ENCODE measurements around the gene TOR3A.

TOR3A gene

DNA sequence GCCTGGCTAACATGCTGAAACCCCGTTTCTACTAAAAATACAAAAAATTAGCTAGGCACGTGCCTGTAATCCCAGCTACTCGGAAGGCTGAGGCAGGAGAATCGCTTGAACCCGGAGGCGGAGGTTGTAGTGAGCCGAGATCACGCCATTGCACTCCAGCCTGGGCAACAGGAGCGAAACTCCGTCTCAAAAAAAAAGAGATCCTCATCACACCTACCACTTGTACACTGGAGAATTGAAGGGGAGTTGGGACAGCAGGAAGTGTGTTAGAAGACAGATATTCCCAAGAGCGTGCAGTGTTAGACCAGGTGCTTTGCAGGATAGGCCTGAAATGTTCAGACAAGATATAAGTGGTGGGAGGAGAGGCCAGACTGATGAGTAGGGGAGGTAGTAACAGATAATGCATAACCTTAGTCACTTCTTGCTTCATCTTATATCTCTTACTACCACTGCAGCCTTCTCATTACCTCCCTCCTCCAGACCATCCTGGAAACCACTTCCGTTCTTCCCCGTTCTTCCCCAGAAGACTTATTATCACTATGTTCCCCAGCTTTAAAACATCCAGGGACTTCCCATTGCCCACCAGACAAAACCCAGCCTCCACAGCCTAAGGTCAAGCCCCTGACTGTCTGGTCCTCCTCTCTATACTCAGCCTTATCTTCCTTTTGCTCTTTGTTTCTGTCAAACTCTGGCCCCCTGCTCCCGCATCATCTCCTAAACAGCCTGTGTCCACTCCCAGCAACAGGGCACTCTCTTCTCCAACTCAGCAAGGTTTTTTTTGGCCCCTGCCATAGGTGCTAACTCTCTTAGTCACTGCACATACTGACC, 34.8 kb upstream of the TOR3A start:
- Histone ChIP-seq H3K9me3 (ENCODE audit: control insufficient read depth in 1 of 2, low read length in 2 of 2) (no peaks in the 10 kb centered on the region), H3K36me3 (ENCODE audit: control insufficient read depth in 1 of 2, insufficient read depth in 2 of 2, low read length in 2 of 2) (peaks cover 0 to 6% of the 10 kb centered on the region in 2 donors), H3K4me1 (ENCODE audit: control insufficient read depth in 1 of 2, insufficient read depth in 2 of 2, low read length in 2 of 2) (no peaks in the 10 kb centered on the region), H3K27me3 (ENCODE audit: control insufficient read depth in 1 of 2, insufficient read depth in 2 of 2, low read length in 2 of 2) (no peaks in the 10 kb centered on the region), H3K9ac (ENCODE audit: low read depth in 1 of 2, low read length in 2 of 2) (no peak overlapping the region), H3K4me3 (ENCODE audit: low read depth in 1 of 2, low read length in 2 of 2) (no peak overlapping the region), H3K27ac (ENCODE audit: low read depth, low read length) (no peak overlapping the region)

DNA sequence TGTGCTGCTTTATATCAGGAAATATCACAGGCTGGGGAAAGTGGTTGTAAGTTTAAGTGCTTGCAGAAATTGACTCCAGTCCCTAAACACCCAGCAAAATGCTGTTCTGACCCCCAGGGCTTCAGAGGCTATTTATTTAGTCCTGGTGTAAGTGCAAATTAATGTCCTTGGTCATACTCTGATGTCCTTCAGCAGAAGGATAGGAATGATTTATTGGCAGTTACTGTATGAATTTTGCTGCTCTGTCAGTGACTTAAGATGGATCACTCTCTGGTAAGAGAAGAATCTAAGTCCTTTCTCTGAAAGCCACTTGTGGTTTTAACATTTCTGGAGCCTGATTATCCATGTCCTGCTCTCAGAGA, 34.3 kb upstream of the TOR3A start:
- Histone ChIP-seq H3K9ac (ENCODE audit: low read depth in 1 of 2, low read length in 2 of 2) (no peak overlapping the region), H3K27ac (ENCODE audit: low read depth, low read length) (no peak overlapping the region), H3K4me3 (ENCODE audit: low read depth in 1 of 2, low read length in 2 of 2) (no peak overlapping the region), H3K4me1 (ENCODE audit: control insufficient read depth in 1 of 2, insufficient read depth in 2 of 2, low read length in 2 of 2) (no peaks in the 10 kb centered on the region), H3K9me3 (ENCODE audit: control insufficient read depth in 1 of 2, low read length in 2 of 2) (no peaks in the 10 kb centered on the region), H3K36me3 (ENCODE audit: control insufficient read depth in 1 of 2, insufficient read depth in 2 of 2, low read length in 2 of 2) (peaks cover 0 to 6% of the 10 kb centered on the region in 2 donors), H3K27me3 (ENCODE audit: control insufficient read depth in 1 of 2, insufficient read depth in 2 of 2, low read length in 2 of 2) (no peaks in the 10 kb centered on the region)

- H3K4me3 ChIP-seq (ENCODE audit: low read depth in 1 of 2, low read length in 2 of 2): no peak overlapping the region
- no peak overlapping the region for H3K27ac ChIP-seq (ENCODE audit: low read depth, low read length)
- H3K36me3 ChIP-seq (ENCODE audit: control insufficient read depth in 1 of 2, insufficient read depth in 2 of 2, low read length in 2 of 2): peaks cover 0 to 6% of the 10 kb centered on the region in 2 donors
- no peaks in the 10 kb centered on the region for H3K27me3 ChIP-seq (ENCODE audit: control insufficient read depth in 1 of 2, insufficient read depth in 2 of 2, low read length in 2 of 2)
- no peak overlapping the region for H3K9ac ChIP-seq (ENCODE audit: low read depth in 1 of 2, low read length in 2 of 2)
- H3K4me1 ChIP-seq (ENCODE audit: control insufficient read depth in 1 of 2, insufficient read depth in 2 of 2, low read length in 2 of 2): no peaks in the 10 kb centered on the region
- H3K9me3 ChIP-seq (ENCODE audit: control insufficient read depth in 1 of 2, low read length in 2 of 2): no peaks in the 10 kb centered on the region
Observed at GRCh38 chr1:179048339-179049124, 33.3 kb upstream of the TOR3A start.

GRCh38 chr1:179052776-179053175, 29.1 kb upstream of the TOR3A start:
- Histone ChIP-seq H3K4me1 (ENCODE audit: control insufficient read depth in 1 of 2, insufficient read depth in 2 of 2, low read length in 2 of 2) (no peaks in the 10 kb centered on the region), H3K27me3 (ENCODE audit: control insufficient read depth in 1 of 2, insufficient read depth in 2 of 2, low read length in 2 of 2) (no peaks in the 10 kb centered on the region), H3K36me3 (ENCODE audit: control insufficient read depth in 1 of 2, insufficient read depth in 2 of 2, low read length in 2 of 2) (peaks cover 10 to 30% of the 10 kb centered on the region in 2 donors), H3K4me3 (ENCODE audit: low read depth in 1 of 2, low read length in 2 of 2) (no peak overlapping the region), H3K9ac (ENCODE audit: low read depth in 1 of 2, low read length in 2 of 2) (no peak overlapping the region), H3K9me3 (ENCODE audit: control insufficient read depth in 1 of 2, low read length in 2 of 2) (peaks cover 0 to 3% of the 10 kb centered on the region in 2 donors), H3K27ac (ENCODE audit: low read depth, low read length) (no peak overlapping the region)

DNA sequence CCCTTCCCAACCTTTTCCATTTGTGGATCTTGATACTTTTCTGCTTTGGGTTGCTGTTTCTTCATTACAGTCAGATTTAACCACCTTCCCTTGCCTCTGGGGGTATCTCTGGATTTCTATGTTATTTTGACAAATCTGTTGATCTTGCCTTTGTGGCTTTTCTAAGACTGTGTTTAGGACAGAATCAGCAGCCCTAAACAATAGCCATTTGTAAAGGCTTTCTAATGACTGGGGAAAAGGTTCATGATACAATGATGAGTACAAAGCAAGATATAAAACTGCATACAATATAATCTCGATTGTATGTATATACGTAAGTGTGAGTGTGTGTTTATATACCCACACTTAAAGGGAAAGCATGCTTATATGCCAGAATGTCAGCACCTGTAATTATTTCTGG, 28.4 kb upstream of the TOR3A start:
- no peaks in the 10 kb centered on the region for H3K4me1 ChIP-seq (ENCODE audit: control insufficient read depth in 1 of 2, insufficient read depth in 2 of 2, low read length in 2 of 2)
- H3K27me3 ChIP-seq (ENCODE audit: control insufficient read depth in 1 of 2, insufficient read depth in 2 of 2, low read length in 2 of 2): no peaks in the 10 kb centered on the region
- peaks cover 10 to 34% of the 10 kb centered on the region in 2 donors for H3K36me3 ChIP-seq (ENCODE audit: control insufficient read depth in 1 of 2, insufficient read depth in 2 of 2, low read length in 2 of 2)
- peaks cover 0 to 3% of the 10 kb centered on the region in 2 donors for H3K9me3 ChIP-seq (ENCODE audit: control insufficient read depth in 1 of 2, low read length in 2 of 2)
- no peak overlapping the region for H3K4me3 ChIP-seq (ENCODE audit: low read depth in 1 of 2, low read length in 2 of 2)
- no peak overlapping the region for H3K9ac ChIP-seq (ENCODE audit: low read depth in 1 of 2, low read length in 2 of 2)
- no peak overlapping the region for H3K27ac ChIP-seq (ENCODE audit: low read depth, low read length)

- no peak overlapping the region for H3K9ac ChIP-seq (ENCODE audit: low read depth in 1 of 2, low read length in 2 of 2)
- no peak overlapping the region for H3K27ac ChIP-seq (ENCODE audit: low read depth, low read length)
- H3K36me3 ChIP-seq (ENCODE audit: control insufficient read depth in 1 of 2, insufficient read depth in 2 of 2, low read length in 2 of 2): peaks cover 10 to 31% of the 10 kb centered on the region in 2 donors
- H3K27me3 ChIP-seq (ENCODE audit: control insufficient read depth in 1 of 2, insufficient read depth in 2 of 2, low read length in 2 of 2): no peaks in the 10 kb centered on the region
- H3K9me3 ChIP-seq (ENCODE audit: control insufficient read depth in 1 of 2, low read length in 2 of 2): peaks cover 0 to 3% of the 10 kb centered on the region in 2 donors
- H3K4me1 ChIP-seq (ENCODE audit: control insufficient read depth in 1 of 2, insufficient read depth in 2 of 2, low read length in 2 of 2): no peaks in the 10 kb centered on the region
- H3K4me3 ChIP-seq (ENCODE audit: low read depth in 1 of 2, low read length in 2 of 2): no peak overlapping the region
Observed at GRCh38 chr1:179055937-179056336, 25.9 kb upstream of the TOR3A start.

- H3K9ac ChIP-seq (ENCODE audit: low read depth in 1 of 2, low read length in 2 of 2): no peak overlapping the region
- H3K9me3 ChIP-seq (ENCODE audit: control insufficient read depth in 1 of 2, low read length in 2 of 2): peaks cover 0 to 3% of the 10 kb centered on the region in 2 donors
- H3K27ac ChIP-seq (ENCODE audit: low read depth, low read length): no peak overlapping the region
Observed at GRCh38 chr1:179058487-179059483, 23.1 kb upstream of the TOR3A start.

DNA sequence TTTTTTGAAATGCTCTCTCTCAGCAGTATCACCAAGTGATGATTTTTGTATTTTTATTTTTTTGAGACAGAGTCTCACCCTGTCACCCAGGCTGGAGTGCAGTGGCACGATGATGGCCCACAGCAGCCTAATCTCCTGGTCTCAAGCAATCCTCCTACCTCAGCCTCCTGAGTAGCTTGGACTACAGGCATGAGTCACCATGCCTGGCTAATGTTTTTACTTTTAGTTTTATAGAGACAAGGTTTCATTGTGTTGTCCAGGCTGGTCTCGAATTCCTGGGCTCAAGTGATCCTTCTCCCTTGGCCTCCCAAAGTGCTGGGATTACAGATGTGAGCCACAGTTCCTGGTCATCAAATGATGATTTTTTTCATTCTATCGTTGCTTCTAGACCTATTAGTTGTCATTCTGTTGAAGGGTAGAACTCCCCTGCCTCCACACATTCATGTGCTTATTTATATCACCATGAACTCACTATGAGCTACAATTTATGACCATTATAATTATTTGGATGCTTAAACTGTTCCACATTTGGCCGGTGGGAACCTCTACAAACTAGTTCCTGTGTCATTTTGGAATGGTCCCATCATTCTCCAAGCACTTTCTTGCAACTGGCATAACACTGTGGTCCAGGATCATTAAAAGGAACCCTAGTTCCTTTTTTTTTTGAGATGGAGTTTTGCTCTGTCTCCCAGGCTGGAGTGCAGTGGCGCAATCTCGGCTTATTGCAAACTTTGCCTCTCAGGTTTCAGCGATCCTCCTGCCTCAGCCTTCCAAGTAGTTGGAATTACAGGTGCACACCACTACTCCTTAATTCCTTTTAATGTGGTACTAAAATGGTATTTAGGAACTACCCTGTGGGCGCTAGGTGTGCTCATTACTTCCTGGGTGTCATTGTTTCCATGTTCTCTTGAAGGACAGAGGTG, 20.2 kb upstream of the TOR3A start:
- H3K9ac ChIP-seq (ENCODE audit: low read depth in 1 of 2, low read length in 2 of 2): no peak overlapping the region
- peaks cover 13 to 48% of the 10 kb centered on the region in 2 donors for H3K36me3 ChIP-seq (ENCODE audit: control insufficient read depth in 1 of 2, insufficient read depth in 2 of 2, low read length in 2 of 2)
- H3K4me3 ChIP-seq (ENCODE audit: low read depth in 1 of 2, low read length in 2 of 2): no peak overlapping the region
- H3K9me3 ChIP-seq (ENCODE audit: control insufficient read depth in 1 of 2, low read length in 2 of 2): peaks cover 0 to under 1% of the 10 kb centered on the region in 2 donors
- H3K27ac ChIP-seq (ENCODE audit: low read depth, low read length): no peak overlapping the region
- no peaks in the 10 kb centered on the region for H3K4me1 ChIP-seq (ENCODE audit: control insufficient read depth in 1 of 2, insufficient read depth in 2 of 2, low read length in 2 of 2)
- H3K27me3 ChIP-seq (ENCODE audit: control insufficient read depth in 1 of 2, insufficient read depth in 2 of 2, low read length in 2 of 2): no peaks in the 10 kb centered on the region

More at GRCh38 chr1:179058487-179059483, 23.1 kb upstream of the TOR3A start:
- Histone ChIP-seq H3K4me3 (ENCODE audit: low read depth in 1 of 2, low read length in 2 of 2) (no peak overlapping the region), H3K27me3 (ENCODE audit: control insufficient read depth in 1 of 2, insufficient read depth in 2 of 2, low read length in 2 of 2) (no peaks in the 10 kb centered on the region), H3K4me1 (ENCODE audit: control insufficient read depth in 1 of 2, insufficient read depth in 2 of 2, low read length in 2 of 2) (no peaks in the 10 kb centered on the region), H3K36me3 (ENCODE audit: control insufficient read depth in 1 of 2, insufficient read depth in 2 of 2, low read length in 2 of 2) (peaks cover 14 to 45% of the 10 kb centered on the region in 2 donors)

DNA sequence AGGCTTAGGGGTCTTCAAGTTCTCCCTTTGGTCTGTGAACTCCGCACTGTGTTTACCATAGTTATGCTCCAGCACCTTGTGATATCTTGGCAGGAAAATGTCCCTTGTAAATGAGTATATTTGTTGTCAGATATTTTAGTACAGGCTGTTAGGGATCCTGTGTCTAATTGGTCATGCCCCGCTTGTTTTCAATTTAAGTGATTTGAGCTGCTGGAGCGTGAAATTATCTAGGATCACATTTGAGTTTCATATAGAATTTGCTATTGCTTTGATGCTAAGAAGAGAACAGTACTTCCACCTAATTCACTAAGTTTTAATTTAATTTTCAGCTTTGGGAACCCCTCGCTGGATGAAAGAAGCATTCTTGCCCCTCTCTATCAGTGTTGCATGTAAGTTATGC, 15.4 kb upstream of the TOR3A start:
- H3K27me3 ChIP-seq (ENCODE audit: control insufficient read depth in 1 of 2, insufficient read depth in 2 of 2, low read length in 2 of 2): no peaks in the 10 kb centered on the region
- H3K4me1 ChIP-seq (ENCODE audit: control insufficient read depth in 1 of 2, insufficient read depth in 2 of 2, low read length in 2 of 2): no peaks in the 10 kb centered on the region
- H3K9me3 ChIP-seq (ENCODE audit: control insufficient read depth in 1 of 2, low read length in 2 of 2): no peaks in the 10 kb centered on the region
- no peak overlapping the region for H3K9ac ChIP-seq (ENCODE audit: low read depth in 1 of 2, low read length in 2 of 2)
- H3K36me3 ChIP-seq (ENCODE audit: control insufficient read depth in 1 of 2, insufficient read depth in 2 of 2, low read length in 2 of 2): peaks cover 18 to 56% of the 10 kb centered on the region in 2 donors
- H3K27ac ChIP-seq (ENCODE audit: low read depth, low read length): no peak overlapping the region
- no peak overlapping the region for H3K4me3 ChIP-seq (ENCODE audit: low read depth in 1 of 2, low read length in 2 of 2)

All from duodenal mucosa (tissue), 2 donors.